GM21825 (cell line): ENCODE measurements around the gene MXRA8.

ENCODE experiments used
- ATAC-seq: cut with Tn5 transposase; IDR thresholded peaks from one replicate; pipeline ENCODE4 v1.9.1; 2021; ENCODE audit warnings: mild to moderate bottlenecking, moderate library complexity; ENCODE audit not compliant: unreplicated experiment

MXRA8 gene

GRCh38 chr1:1310476-1311053, 47.8 kb downstream of the MXRA8 start:
- no peak for ATAC-seq

GRCh38 chr1:1310109-1310385, 48.3 kb downstream of the MXRA8 start:
- ATAC-seq, result no peak

DNA sequence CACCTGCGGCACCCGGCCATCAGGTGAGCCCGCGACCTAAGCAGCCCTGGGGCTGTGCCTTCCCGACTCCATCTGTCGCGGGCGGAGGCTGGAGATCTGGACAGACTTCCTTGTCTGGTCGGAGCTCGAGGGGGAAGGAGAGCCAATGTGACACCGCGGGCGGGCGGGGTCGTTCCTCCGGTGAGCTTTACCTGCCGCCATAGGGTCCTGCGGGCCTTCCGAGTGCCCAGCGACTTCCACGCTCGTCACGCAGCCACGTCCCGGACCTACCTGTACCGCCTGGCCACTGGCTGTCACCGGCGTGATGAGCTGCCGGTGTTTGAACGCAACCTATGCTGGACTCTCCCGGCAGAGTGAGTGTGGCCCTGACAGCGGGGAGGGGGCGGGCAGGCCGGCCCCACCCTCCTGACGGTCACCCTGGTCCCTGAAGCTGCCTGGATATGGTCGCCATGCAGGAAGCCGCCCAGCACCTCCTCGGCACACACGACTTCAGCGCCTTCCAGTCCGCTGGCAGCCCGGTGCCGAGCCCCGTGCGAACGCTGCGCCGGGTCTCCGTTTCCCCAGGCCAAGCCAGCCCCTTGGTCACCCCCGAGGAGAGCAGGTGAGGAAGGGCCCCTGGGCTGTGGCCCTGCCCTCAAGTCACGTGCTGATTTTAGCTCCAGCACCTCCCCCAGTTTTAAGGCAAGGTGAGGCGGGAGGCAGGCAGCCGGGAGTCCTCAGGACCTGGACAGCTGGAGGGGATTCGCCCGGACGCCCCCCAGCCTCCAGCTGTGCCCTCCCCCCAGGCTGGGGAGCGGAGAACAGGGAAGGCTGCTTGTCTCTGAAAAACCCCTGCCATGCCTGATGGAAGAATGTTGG, 48.9 kb downstream of the MXRA8 start:
- no peak for ATAC-seq

- ATAC-seq, result peak; percentile 1
Measured at GRCh38 chr1:1308756-1309250, 49.6 kb downstream of the MXRA8 start.

- ATAC-seq, result peak; percentile 44
Measured at GRCh38 chr1:1307923-1308755, 50.2 kb downstream of the MXRA8 start, which contains the start of the genes ACAP3 and PUSL1. Gene ACAP3 (minus strand): TSS chr1:1307930. CDS start chr1:1307815, 115 bp downstream. Gene PUSL1 (plus strand): TSS chr1:1308597. CDS start chr1:1308644, 47 bp downstream.

GRCh38 chr1:1307261-1307922, 51.0 kb downstream of the MXRA8 start:
- peak; percentile 4 for ATAC-seq

DNA sequence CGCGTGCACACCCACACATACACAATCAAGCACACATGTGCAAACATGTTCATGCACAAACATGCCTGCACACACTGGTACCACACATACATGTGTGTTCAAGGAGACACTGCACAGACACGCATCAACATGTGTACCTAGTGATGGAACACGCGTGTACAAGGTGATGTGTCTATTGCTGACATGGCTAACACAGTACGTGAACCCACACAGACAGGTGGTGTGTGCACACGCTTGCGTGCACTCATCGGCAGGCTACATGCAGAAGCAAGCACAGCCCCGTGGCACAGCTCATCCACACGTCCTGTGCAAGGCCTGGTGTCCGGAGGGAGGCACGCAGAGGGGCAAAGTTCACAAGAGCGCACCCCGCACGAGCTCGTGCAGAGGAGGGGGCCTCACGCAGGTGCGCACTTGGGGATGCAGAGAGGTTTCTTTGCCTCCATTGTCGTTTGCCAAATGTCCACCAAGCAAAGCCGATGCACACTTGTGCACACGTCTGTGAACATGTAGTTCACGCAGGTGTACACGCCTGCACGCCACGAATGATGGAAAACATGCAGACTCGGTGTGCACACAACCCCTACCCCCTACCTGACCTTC, 51.6 kb downstream of the MXRA8 start:
- no peak for ATAC-seq

GRCh38 chr1:1306070-1306660, 52.2 kb downstream of the MXRA8 start:
- ATAC-seq, result no peak

- ATAC-seq, result no peak
Measured at GRCh38 chr1:1305300-1306069, 52.9 kb downstream of the MXRA8 start.

GRCh38 chr1:1304331-1305299, 53.7 kb downstream of the MXRA8 start:
- no peak for ATAC-seq

DNA sequence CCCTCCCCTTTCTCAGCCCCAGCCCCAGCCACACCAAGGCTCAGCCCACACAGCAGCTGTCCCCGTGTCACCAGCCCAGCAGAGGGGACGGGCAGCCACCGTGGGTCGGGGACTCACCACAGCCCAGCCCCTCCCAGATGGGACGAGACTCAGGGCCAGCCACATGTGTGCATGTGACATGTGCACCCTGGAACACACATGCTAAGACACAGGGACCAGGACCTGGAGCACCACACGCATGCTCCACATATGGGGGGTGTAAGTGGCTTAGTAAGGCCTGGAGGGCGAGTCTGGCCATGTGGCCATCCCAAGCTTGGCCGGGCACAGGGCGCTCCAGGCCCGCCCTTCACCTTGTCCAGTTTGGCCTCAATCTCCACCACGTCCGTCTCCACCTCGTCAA, 54.6 kb downstream of the MXRA8 start:
- ATAC-seq, result no peak

DNA sequence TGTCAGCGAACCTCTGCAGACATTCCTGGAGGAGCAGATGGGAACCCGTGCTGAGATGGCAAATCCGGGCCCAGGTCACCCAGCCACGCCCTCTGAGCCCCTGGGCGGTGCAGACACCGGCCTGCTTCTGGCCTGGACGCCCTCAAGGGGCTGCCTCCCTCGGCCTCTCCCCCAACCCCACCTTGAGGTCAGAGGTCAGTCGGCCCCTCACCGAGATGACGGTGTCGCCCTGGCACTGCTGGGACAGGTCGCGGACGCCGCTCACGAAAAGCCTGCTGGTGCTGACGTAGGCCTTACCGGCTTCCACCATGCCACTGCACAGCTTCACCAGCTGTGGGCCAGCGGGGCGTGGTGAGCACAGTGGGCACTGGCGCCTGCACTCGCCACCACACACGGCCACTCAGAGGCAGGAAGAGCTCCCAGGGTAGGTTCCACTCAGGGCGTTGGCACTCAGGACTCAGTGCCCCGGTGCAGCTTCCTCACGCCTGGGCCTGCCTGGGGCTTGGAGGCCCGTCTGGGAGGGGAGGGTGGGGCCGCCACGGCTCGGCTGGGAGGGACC, 55.3 kb downstream of the MXRA8 start:
- no peak for ATAC-seq
